Nephron (organoid): Measurements from ENCODE around the gene C19orf25.

Source experiments
- H3K27ac Mint-ChIP-seq, 3 experiments: 2 replicates each; pipeline ENCODE4 v1.8.0; 2020; ENCODE audit warnings: mixed read lengths in 3 of 3, mild to moderate bottlenecking in 2 of 3, moderate library complexity in 1 of 3
- H3K27me3 Mint-ChIP-seq: 2 replicates; pipeline ENCODE4 v1.8.0; 2021; ENCODE audit warnings: low read depth, mild to moderate bottlenecking, moderate library complexity, mixed read lengths
- H3K36me3 Mint-ChIP-seq: 2 replicates; pipeline ENCODE4 v1.8.0; 2020; ENCODE audit warnings: low read depth, mixed read lengths
- H3K4me1 Mint-ChIP-seq: 2 replicates; pipeline ENCODE4 v1.8.0; 2020; ENCODE audit warnings: mixed read lengths
- H3K4me3 Mint-ChIP-seq, 3 experiments: 2 replicates each; pipeline ENCODE4 v1.8.0; 2020; ENCODE audit warnings: mild to moderate bottlenecking in 3 of 3, mixed read lengths in 3 of 3, moderate library complexity in 2 of 3
- H3K9me3 Mint-ChIP-seq: 2 replicates; pipeline ENCODE4 v1.8.0; 2020; ENCODE audit warnings: mixed read lengths
- CTCF ChIP-seq, 3 experiments: fragments of 200-600 bp; sonication (generic); IDR thresholded peaks; one replicate each; pipeline ENCODE4 v1.5.0; 2021; ENCODE audit warnings: antibody characterized with exemption in 3 of 3; ENCODE audit not compliant: unreplicated experiment in 3 of 3

Gene C19orf25

GRCh38 chr19:1438035-1438932, 40.7 kb downstream of the C19orf25 start, which contains the start of gene RPS15:
RPS15 (plus strand) TSS chr19:1438396; CDS start chr19:1438426, 30 bp downstream.
- Mint-ChIP-seq H3K36me3 (peaks cover 39% of the 10 kb centered on the region), H3K4me1 (no peaks in the 10 kb centered on the region), H3K27me3 (no peaks in the 10 kb centered on the region), H3K4me3 (peak within 1 kb of the TSS; percentile 98 to 99 (median 99)), H3K27ac (peak within 1 kb of the TSS; percentile 94 to 99 (median 98)), H3K9me3 (no peaks in the 10 kb centered on the region)
- TF ChIP-seq CTCF (IDR thresholded peaks at IDR 0.05; ENCODE audit: unreplicated experiment in 3 of 3): peak; percentile 87 to 93 (median 89)

- H3K27ac Mint-ChIP-seq: peak overlapping the region; percentile 94 to 99 (median 98)
- TF ChIP-seq CTCF (IDR thresholded peaks at IDR 0.05; ENCODE audit: unreplicated experiment in 3 of 3): no peak
- no peaks in the 10 kb centered on the region for H3K9me3 Mint-ChIP-seq
- H3K4me1 Mint-ChIP-seq: no peaks in the 10 kb centered on the region
- peak overlapping the region; percentile 98 to 99 (median 99) for H3K4me3 Mint-ChIP-seq
- H3K36me3 Mint-ChIP-seq: peaks cover 36% of the 10 kb centered on the region
- no peaks in the 10 kb centered on the region for H3K27me3 Mint-ChIP-seq
Observed at GRCh38 chr19:1437609-1438008, 41.4 kb downstream of the C19orf25 start.

GRCh38 chr19:1435378-1435989, 43.5 kb downstream of the C19orf25 start:
- Mint-ChIP-seq H3K27me3 (no peaks in the 10 kb centered on the region), H3K4me1 (no peaks in the 10 kb centered on the region), H3K9me3 (no peaks in the 10 kb centered on the region), H3K36me3 (peaks cover 19% of the 10 kb centered on the region), H3K27ac (peak overlapping the region in 1 of 3 experiments; percentile 62), H3K4me3 (peak overlapping the region in 1 of 3 experiments; percentile 30)
- TF ChIP-seq CTCF (IDR thresholded peaks at IDR 0.05; ENCODE audit: unreplicated experiment in 3 of 3): no peak

GRCh38 chr19:1434577-1435060, 44.4 kb downstream of the C19orf25 start:
- peaks cover 17% of the 10 kb centered on the region for H3K36me3 Mint-ChIP-seq
- no peaks in the 10 kb centered on the region for H3K27me3 Mint-ChIP-seq
- TF ChIP-seq CTCF (IDR thresholded peaks at IDR 0.05; ENCODE audit: unreplicated experiment in 3 of 3): no peak
- H3K27ac Mint-ChIP-seq: no peak overlapping the region
- no peaks in the 10 kb centered on the region for H3K9me3 Mint-ChIP-seq
- H3K4me3 Mint-ChIP-seq: no peak overlapping the region
- no peaks in the 10 kb centered on the region for H3K4me1 Mint-ChIP-seq

- Mint-ChIP-seq H3K27ac (no peak overlapping the region), H3K9me3 (no peaks in the 10 kb centered on the region), H3K4me3 (no peak overlapping the region), H3K36me3 (peaks cover 15% of the 10 kb centered on the region), H3K4me1 (no peaks in the 10 kb centered on the region), H3K27me3 (no peaks in the 10 kb centered on the region)
- no peak for TF ChIP-seq CTCF (IDR thresholded peaks at IDR 0.05; ENCODE audit: unreplicated experiment in 3 of 3)
Observed at GRCh38 chr19:1434040-1434366, 45.0 kb downstream of the C19orf25 start.
